ENCODE measurements around the gene PPIAL4G. TPM values are rescaled to one million over a fixed set of nuclear protein-coding genes. Genes with fewer than 3 reads are reported as not detected.
"Not testable (repeated sequence)": the region's sequence is repeated elsewhere in the genome, so short reads cannot be mapped to it uniquely, and the experiment has no call there.

Gene PPIAL4G
- total and polyA plus RNA-seq, 3 donors from 2014 or later, result 0.12 TPM; not detected in 2

GRCh38 chr1:148481134-148481533 lies 2.0 kb downstream of the PPIAL4G start:
- H3K36me3 ChIP-seq (ENCODE audit: low read depth, missing control alignments); H3K9me3 ChIP-seq; H3K27me3 ChIP-seq; H3K4me3 ChIP-seq; H3K4me1 ChIP-seq; intact Hi-C loops (cut with DNase I; ENCODE audit: low total_unique reads); H3K27ac ChIP-seq: not testable (repeated sequence)
- WGBS, 2 donors, result 60% methylated on average over 1 of the region's 4 CpGs; no CpG with 5 or more reads in 1 of the 2 donors
- DNase-seq, result peak; percentile 13

DNA sequence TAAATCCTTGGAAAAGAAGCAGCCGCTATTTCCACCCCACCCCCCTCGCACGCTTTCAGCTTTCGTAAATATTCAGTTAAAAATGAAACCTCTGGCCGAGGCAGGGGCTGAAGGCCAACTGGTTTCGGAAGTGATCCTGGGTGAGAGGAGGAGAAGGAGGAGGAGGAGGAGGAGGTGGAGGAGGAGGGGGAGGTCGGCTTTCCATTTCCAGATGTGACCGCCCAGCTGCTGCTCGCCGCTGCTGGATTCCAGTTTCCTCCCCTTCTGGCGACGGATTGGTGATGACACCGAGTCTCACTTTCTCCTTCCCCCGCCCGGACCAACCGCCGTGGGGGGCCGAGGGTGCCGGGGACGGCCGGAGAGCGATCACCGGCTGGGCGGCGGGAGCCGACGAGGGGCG lies 23.4 kb downstream of the PPIAL4G start:
- H3K36me3 ChIP-seq (ENCODE audit: low read depth, missing control alignments); H3K27me3 ChIP-seq; H3K9me3 ChIP-seq; DNase-seq; H3K4me1 ChIP-seq; intact Hi-C loops (cut with DNase I; ENCODE audit: low total_unique reads); H3K27ac ChIP-seq: not testable (repeated sequence)
- 1% methylated on average over 13 of the region's 28 CpGs; no CpG with 5 or more reads in 1 of the 2 donors for WGBS, 2 donors
- peak overlapping the region; percentile 58 to 65 for H3K4me3 ChIP-seq

GRCh38 chr1:148458901-148459581 lies 24.1 kb downstream of the PPIAL4G start:
- H3K36me3 ChIP-seq (ENCODE audit: low read depth, missing control alignments); H3K27me3 ChIP-seq; intact Hi-C loops (cut with DNase I; ENCODE audit: low total_unique reads); H3K9me3 ChIP-seq; H3K4me1 ChIP-seq: not testable (repeated sequence)
- DNase-seq, result peak; percentile 33
- WGBS, 2 donors, result no CpG with 5 or more reads among the region's 63 CpGs
- Histone ChIP-seq H3K4me3 (peak overlapping the region; percentile 58 to 65), H3K27ac (peak overlapping the region in 1 of 2 donors; percentile 41)

DNA sequence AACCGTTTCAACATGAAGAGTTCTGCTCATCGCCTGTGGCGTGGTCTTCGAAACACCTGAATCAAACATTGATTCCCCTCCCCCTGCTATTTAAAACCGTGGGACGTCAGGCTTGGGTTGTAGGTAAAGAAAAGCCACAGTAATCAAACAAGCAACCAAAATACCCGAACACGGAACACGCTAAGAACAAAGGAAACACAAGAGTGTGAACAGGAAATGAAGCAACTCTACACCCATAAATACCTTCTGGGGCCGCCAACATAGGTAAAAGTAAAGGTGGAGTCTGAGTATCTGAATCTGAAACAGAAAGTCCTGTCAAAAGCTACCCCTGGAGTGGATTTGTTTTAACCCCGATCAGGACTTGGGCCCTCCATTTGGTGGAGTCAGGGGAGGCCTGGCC lies 24.7 kb downstream of the PPIAL4G start:
- H3K36me3 ChIP-seq (ENCODE audit: low read depth, missing control alignments); H3K4me1 ChIP-seq; H3K9me3 ChIP-seq; DNase-seq; intact Hi-C loops (cut with DNase I; ENCODE audit: low total_unique reads); H3K27ac ChIP-seq; H3K27me3 ChIP-seq: not testable (repeated sequence)
- 0 to 8% methylated on average over 1 to 11 of the region's 11 CpGs for WGBS, 2 donors
- H3K4me3 ChIP-seq, result peak overlapping the region; percentile 29 to 65

- H3K36me3 ChIP-seq (ENCODE audit: low read depth, missing control alignments); H3K9me3 ChIP-seq; H3K4me3 ChIP-seq; intact Hi-C loops (cut with DNase I; ENCODE audit: low total_unique reads); DNase-seq; H3K27me3 ChIP-seq; H3K27ac ChIP-seq; H3K4me1 ChIP-seq: not testable (repeated sequence)
- WGBS, 2 donors, result 87 to 95% methylated on average over 2 of the region's 2 CpGs
These were observed 30.3 kb downstream of the PPIAL4G start for GRCh38 chr1:148452845-148453244.

- H3K27ac ChIP-seq; H3K27me3 ChIP-seq; H3K9me3 ChIP-seq; H3K4me1 ChIP-seq; H3K4me3 ChIP-seq; DNase-seq; H3K36me3 ChIP-seq (ENCODE audit: low read depth, missing control alignments); intact Hi-C loops (cut with DNase I; ENCODE audit: low total_unique reads): not testable (repeated sequence)
- 89 to 92% methylated on average over 5 of the region's 5 CpGs for WGBS, 2 donors
These were observed 43.3 kb downstream of the PPIAL4G start for GRCh38 chr1:148439654-148440325.

- Histone ChIP-seq H3K9me3 (no peaks in the 10 kb centered on the region), H3K27me3 (no peaks in the 10 kb centered on the region), H3K36me3 (ENCODE audit: low read depth, missing control alignments) (no peaks in the 10 kb centered on the region), H3K27ac (no peak overlapping the region), H3K4me1 (no peaks in the 10 kb centered on the region), H3K4me3 (no peak overlapping the region)
- 90 to 93% methylated on average over 4 of the region's 4 CpGs for WGBS, 2 donors
- DNase-seq, result no peak
- TF ChIP-seq POLR2A (IDR thresholded peaks at IDR 0.05) (no peak), CTCF (IDR thresholded peaks at IDR 0.05) (no peak)
- intact Hi-C loops (cut with DNase I; ENCODE audit: low total_unique reads), result no loop called here
These were observed 47.7 kb downstream of the PPIAL4G start for GRCh38 chr1:148435406-148435805.

- Histone ChIP-seq H3K27ac (no peak overlapping the region), H3K36me3 (ENCODE audit: low read depth, missing control alignments) (no peaks in the 10 kb centered on the region), H3K9me3 (no peaks in the 10 kb centered on the region), H3K4me3 (no peak overlapping the region), H3K27me3 (no peaks in the 10 kb centered on the region), H3K4me1 (no peaks in the 10 kb centered on the region)
- intact Hi-C loops (cut with DNase I; ENCODE audit: low total_unique reads), result no loop called here
- 60 to 85% methylated on average over 1 to 12 of the region's 28 CpGs for WGBS, 2 donors
- DNase-seq, result no peak
- no peak for TF ChIP-seq POLR2A (IDR thresholded peaks at IDR 0.05)
- TF ChIP-seq CTCF (IDR thresholded peaks at IDR 0.05), result no peak
These were observed 48.3 kb downstream of the PPIAL4G start for GRCh38 chr1:148434832-148435231.

DNA sequence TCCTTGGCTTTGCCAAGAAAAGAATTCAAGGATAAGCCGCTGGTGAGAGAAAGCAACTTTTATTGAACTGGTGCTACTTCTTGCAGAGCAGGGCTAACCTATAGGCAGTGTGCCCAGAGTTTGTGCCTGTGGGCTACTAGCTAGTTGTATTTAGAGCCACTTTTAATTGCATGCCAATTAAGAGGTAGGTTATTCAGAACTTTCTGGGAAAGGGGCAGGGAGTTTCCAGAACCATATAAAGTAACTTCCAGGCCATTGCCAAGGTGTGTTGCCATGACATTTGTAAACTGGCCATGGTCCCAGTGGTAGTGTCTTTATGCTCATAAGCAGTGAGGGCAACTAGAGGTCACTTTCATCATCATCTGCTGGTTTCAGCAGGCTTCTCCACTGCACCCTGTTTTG lies 50.2 kb downstream of the PPIAL4G start:
- intact Hi-C loops (cut with DNase I; ENCODE audit: low total_unique reads); H3K27ac ChIP-seq; H3K36me3 ChIP-seq (ENCODE audit: low read depth, missing control alignments); H3K4me3 ChIP-seq; DNase-seq; H3K27me3 ChIP-seq; H3K9me3 ChIP-seq; H3K4me1 ChIP-seq: not testable (repeated sequence)
- WGBS, 2 donors, result 85 to 93% methylated on average over 1 of the region's 1 CpG
